NCI-H82 treated with DMSO at 0.1 percent for 48 hours (cell line): ENCODE results near the gene MCMBP.
"Not testable (repeated sequence)": the region's sequence is repeated elsewhere in the genome, so short reads cannot be mapped to it uniquely, and the experiment has no call there.

Experiments used
- DNase-seq: peaks from one replicate; lab custom pipeline; 2025; ENCODE audit not compliant: unreplicated experiment; lab: John Stamatoyannopoulos, UW

The MCMBP gene

GRCh38 chr10:119883901-119884611 is 11.4 kb upstream of the MCMBP start:
- DNase-seq: not testable (repeated sequence)

GRCh38 chr10:119878524-119878923 is 5.9 kb upstream of the MCMBP start:
- DNase-seq: no peak

- DNase-seq: peak; percentile 37
Measured at GRCh38 chr10:119872860-119873681, 428 bp upstream of the MCMBP start.

GRCh38 chr10:119871881-119872609 is 598 bp downstream of the MCMBP start:
- no peak for DNase-seq

GRCh38 chr10:119869398-119869797 is 3.2 kb downstream of the MCMBP start:
- not testable (repeated sequence) for DNase-seq

- no peak for DNase-seq
Measured at GRCh38 chr10:119867317-119867716, 5.3 kb downstream of the MCMBP start.

GRCh38 chr10:119865699-119866240 is 6.9 kb downstream of the MCMBP start:
- DNase-seq: no peak

- no peak for DNase-seq
Measured at GRCh38 chr10:119863951-119864565, 8.6 kb downstream of the MCMBP start.

- no peak for DNase-seq
Measured at GRCh38 chr10:119862524-119862923, 10.1 kb downstream of the MCMBP start.

- DNase-seq: no peak
Measured at GRCh38 chr10:119860866-119861607, 11.6 kb downstream of the MCMBP start.

GRCh38 chr10:119859420-119860258 is 13.0 kb downstream of the MCMBP start:
- peak; percentile 7 for DNase-seq

GRCh38 chr10:119858063-119858462 is 14.6 kb downstream of the MCMBP start:
- no peak for DNase-seq

GRCh38 chr10:119853574-119853973 is 19.1 kb downstream of the MCMBP start:
- no peak for DNase-seq

- no peak for DNase-seq
Measured at GRCh38 chr10:119852822-119853221, 19.8 kb downstream of the MCMBP start.

- no peak for DNase-seq
Measured at GRCh38 chr10:119852277-119852676, 20.4 kb downstream of the MCMBP start.

GRCh38 chr10:119849944-119850343 is 22.7 kb downstream of the MCMBP start:
- no peak for DNase-seq

GRCh38 chr10:119849031-119849789 is 23.4 kb downstream of the MCMBP start:
- no peak for DNase-seq

GRCh38 chr10:119845656-119846055 is 27.0 kb downstream of the MCMBP start:
- DNase-seq: no peak

GRCh38 chr10:119834188-119834587 is 38.5 kb downstream of the MCMBP start:
- no peak for DNase-seq
